H1 (cell line): ENCODE results near the gene CTNS. TPM values are rescaled to one million over a fixed set of nuclear protein-coding genes. Genes with fewer than 3 reads are reported as not detected.

Experiments
- CTCF ChIA-PET: fragments of 300-600 bp; sonication (Branson Sonifier 250); formaldehyde crosslinking; loops from one replicate; lab custom pipeline; 2021; ENCODE audit not compliant: partially characterized antibody; lab: Charles Lee
- POLR2A ChIA-PET: fragments of 300-600 bp; sonication (Branson Sonifier 250); formaldehyde crosslinking; loops from one replicate; lab custom pipeline; 2021; ENCODE audit warnings: inconsistent platforms; ENCODE audit not compliant: partially characterized antibody; lab: Charles Lee
- DNase-seq, 2 experiments: peaks; one replicate each; pipeline versions ENCODE4 v3.0.0 to v3.0.0-alpha.2; 2010 to 2022; ENCODE audit warnings: low spot score in 2 of 2, low read depth in 1 of 2, mixed read lengths in 1 of 2
- FAIRE-seq: peaks from 2 replicates; lab custom pipeline; 2011; peaks lifted over from hg19 to GRCh38; lab: Jason Lieb, UNC
- H2AFZ ChIP-seq: 2 replicates; pipeline ENCODE4 v1.8.1; 2012; ENCODE audit warnings: low read length, inconsistent platforms
- H2AK5ac ChIP-seq: 2 replicates; pipeline ENCODE4 v1.6.1; 2013; ENCODE audit warnings: low read depth, low read length
- H2BK120ac ChIP-seq: replicated peaks from 2 replicates; pipeline ENCODE3; 2013; ENCODE audit warnings: low read depth, low read length, inconsistent platforms
- H2BK12ac ChIP-seq: 2 replicates; pipeline ENCODE4 v1.6.1; 2013; ENCODE audit warnings: low read depth, low read length
- H2BK15ac ChIP-seq: 2 replicates; pipeline ENCODE4 v1.6.1; 2013; ENCODE audit warnings: low read length
- H2BK20ac ChIP-seq: 2 replicates; pipeline ENCODE4 v1.6.1; 2013; ENCODE audit warnings: low read length
- H2BK5ac ChIP-seq: 2 replicates; pipeline ENCODE4 v1.6.1; 2013; ENCODE audit warnings: low read depth, low read length
- H3K14ac ChIP-seq: 2 replicates; pipeline ENCODE4 v1.6.1; 2013; ENCODE audit warnings: inconsistent platforms; ENCODE audit not compliant: insufficient read length
- H3K18ac ChIP-seq: 2 replicates; pipeline ENCODE4 v1.6.1; 2013; ENCODE audit warnings: low read length; ENCODE audit errors: extremely low read depth
- H3K23ac ChIP-seq: 2 replicates; pipeline ENCODE4 v1.6.1; 2013; ENCODE audit warnings: inconsistent platforms; ENCODE audit not compliant: insufficient read length
- H3K23me2 ChIP-seq: 2 replicates; pipeline ENCODE4 v1.6.1; 2013; ENCODE audit warnings: low read depth, low read length
- H3K27ac ChIP-seq: 2 replicates; pipeline ENCODE4 v1.6.1; 2011; ENCODE audit warnings: low read depth, low read length, inconsistent platforms
- H3K27me3 ChIP-seq, 4 experiments: replicated peaks in 1 of 4; 1 replicate in 1 of 4; 2 replicates in 3 of 4; pipeline versions ENCODE4 v1.6.1 to v1.8.1; 2011 to 2013; ENCODE audit warnings: low read length in 3 of 4, mild to moderate bottlenecking in 3 of 4, inconsistent platforms in 2 of 4, mixed read lengths in 2 of 4, moderate library complexity in 1 of 4; ENCODE audit not compliant: control insufficient read depth in 3 of 4, insufficient read depth in 3 of 4; ENCODE audit errors: extremely low read depth in 1 of 4
- H3K36me3 ChIP-seq, 4 experiments: 2 replicates each; pipeline versions ENCODE4 v1.6.1 to v1.8.1; 2011 to 2013; ENCODE audit warnings: mild to moderate bottlenecking in 4 of 4, low read length in 3 of 4, moderate library complexity in 2 of 4, control low read depth in 1 of 4, inconsistent platforms in 1 of 4; ENCODE audit not compliant: insufficient read depth in 4 of 4, control insufficient read depth in 2 of 4
- H3K4ac ChIP-seq: replicated peaks from 2 replicates; pipeline ENCODE3; 2013; ENCODE audit warnings: low read length, low read depth, mixed read lengths, inconsistent platforms; ENCODE audit not compliant: insufficient read length
- H3K4me1 ChIP-seq, 4 experiments: replicated peaks in 1 of 4; 1 replicate in 1 of 4; 2 replicates in 3 of 4; pipeline versions ENCODE4 v1.6.1 to v1.8.1; 2011 to 2013; ENCODE audit warnings: low read length in 3 of 4, inconsistent platforms in 2 of 4, mixed read lengths in 1 of 4; ENCODE audit not compliant: insufficient read depth in 4 of 4, control insufficient read depth in 3 of 4
- H3K4me2 ChIP-seq, 2 experiments: 2 replicates each; pipeline versions ENCODE4 v1.6.1 to v1.8.1; 2011 to 2013; ENCODE audit warnings: low read depth in 2 of 2, low read length in 2 of 2, control low read depth in 1 of 2, inconsistent platforms in 1 of 2, mild to moderate bottlenecking in 1 of 2; ENCODE audit not compliant: insufficient read depth in 1 of 2
- H3K4me3 ChIP-seq, 4 experiments: fragments of 200-600, 300-600 bp in 1 of 4; sonication (generic), shearing (Covaris generic), sonication (Bioruptor Twin) in 1 of 4; 2 replicates each; pipeline versions ENCODE4 v1.5.1 to v1.8.1; 2011 to 2016; ENCODE audit warnings: low read length in 4 of 4, low read depth in 3 of 4, control low read depth in 2 of 4, inconsistent platforms in 2 of 4, mild to moderate bottlenecking in 2 of 4, mixed read lengths in 1 of 4, moderate library complexity in 1 of 4; ENCODE audit not compliant: insufficient read depth in 2 of 4; ENCODE audit errors: extremely low read depth in 1 of 4
- H3K56ac ChIP-seq: replicated peaks from 2 replicates; pipeline ENCODE3; 2013; ENCODE audit warnings: low read depth, mild to moderate bottlenecking, mixed read lengths, low read length, inconsistent platforms; ENCODE audit not compliant: insufficient read length
- H3K79me1 ChIP-seq: 2 replicates; pipeline ENCODE4 v1.6.1; 2013; ENCODE audit warnings: low read depth, low read length, control low read depth
- H3K79me2 ChIP-seq, 2 experiments: 2 replicates each; pipeline versions ENCODE4 v1.6.1 to v1.8.1; 2012 to 2013; ENCODE audit warnings: low read length in 2 of 2, mild to moderate bottlenecking in 2 of 2, inconsistent platforms in 1 of 2; ENCODE audit not compliant: insufficient read depth in 2 of 2, control insufficient read depth in 1 of 2
- H3K9ac ChIP-seq, 4 experiments: replicated peaks in 1 of 4; 1 replicate in 1 of 4; 2 replicates in 3 of 4; pipeline versions ENCODE4 v1.6.1 to v1.8.1; 2011 to 2013; ENCODE audit warnings: low read depth in 3 of 4, low read length in 3 of 4, control low read depth in 2 of 4, mild to moderate bottlenecking in 2 of 4, moderate library complexity in 2 of 4, inconsistent platforms in 1 of 4; ENCODE audit errors: extremely low read depth in 1 of 4
- H3K9me3 ChIP-seq, 2 experiments: 2 replicates each; pipeline versions ENCODE4 v1.6.1 to v1.8.1; 2012 to 2013; ENCODE audit warnings: mild to moderate bottlenecking in 2 of 2, moderate library complexity in 2 of 2, control low read depth in 1 of 2, inconsistent platforms in 1 of 2, low read depth in 1 of 2, low read length in 1 of 2, mixed read lengths in 1 of 2; ENCODE audit not compliant: insufficient read depth in 2 of 2
- H4K20me1 ChIP-seq, 2 experiments: replicated peaks in 1 of 2; 2 replicates each; pipeline versions ENCODE3 to v1.8.1; 2011 to 2013; ENCODE audit warnings: inconsistent platforms in 2 of 2, low read length in 2 of 2, mild to moderate bottlenecking in 1 of 2; ENCODE audit not compliant: insufficient read depth in 2 of 2, control insufficient read depth in 1 of 2
- H4K5ac ChIP-seq: 2 replicates; pipeline ENCODE4 v1.6.1; 2013; ENCODE audit warnings: low read length, low read depth, mixed read lengths, inconsistent platforms; ENCODE audit not compliant: insufficient read length
- H4K8ac ChIP-seq: 2 replicates; pipeline ENCODE4 v1.8.0; 2013; ENCODE audit warnings: mild to moderate bottlenecking, moderate library complexity, low read length, inconsistent platforms; ENCODE audit not compliant: insufficient read depth; ENCODE audit errors: extremely low read depth
- H4K91ac ChIP-seq: replicated peaks from 2 replicates; pipeline ENCODE3; 2013; ENCODE audit warnings: low read length, mixed read lengths, inconsistent platforms; ENCODE audit not compliant: insufficient read length
- ATF3 ChIP-seq: IDR thresholded peaks from 2 replicates; pipeline ENCODE4 v1.6.1; 2011; ENCODE audit warnings: low read depth, mild to moderate bottlenecking, low read length; ENCODE audit not compliant: insufficient read depth
- EZH2 ChIP-seq: fragments of 200-600 bp; sonication (generic); IDR thresholded peaks from 2 replicates; pipeline ENCODE4 v1.7.1; 2012; ENCODE audit warnings: low read depth, mild to moderate bottlenecking, moderate library complexity, low read length, inconsistent platforms; ENCODE audit not compliant: severe bottlenecking
- GABPA ChIP-seq: IDR thresholded peaks from 2 replicates; pipeline ENCODE4 v1.6.1; 2011; ENCODE audit warnings: mild to moderate bottlenecking, low read length, moderate library complexity, borderline replicate concordance; ENCODE audit not compliant: insufficient read depth
- HDAC2 ChIP-seq, 2 experiments: fragments of 300-600 bp in 1 of 2; sonication (generic) in 1 of 2; IDR thresholded peaks; 2 replicates each; pipeline ENCODE4 v1.6.1; 2011 to 2012; ENCODE audit warnings: low read depth in 2 of 2, low read length in 2 of 2, mild to moderate bottlenecking in 2 of 2, moderate library complexity in 2 of 2, borderline replicate concordance in 1 of 2, inconsistent platforms in 1 of 2
- JUND ChIP-seq: IDR thresholded peaks from 2 replicates; pipeline ENCODE4 v1.6.1; 2011; ENCODE audit warnings: mild to moderate bottlenecking, improper control_type of control experiment, low read length
- RFX5 ChIP-seq: IDR thresholded peaks from 2 replicates; pipeline ENCODE4 v1.6.1; 2011; ENCODE audit warnings: low read depth, low read length, improper control_type of control experiment, borderline replicate concordance
- SAP30 ChIP-seq: fragments of 300-600 bp; sonication (generic); IDR thresholded peaks from 2 replicates; pipeline ENCODE4 v1.7.1; 2012; ENCODE audit warnings: low read length, moderate library complexity, mild to moderate bottlenecking, inconsistent platforms; ENCODE audit not compliant: insufficient read depth, insufficient replicate concordance
- SIRT6 ChIP-seq: IDR thresholded peaks from one replicate; pipeline ENCODE4 v1.7.1; 2012; ENCODE audit warnings: low read length, inconsistent platforms
- SRF ChIP-seq: IDR thresholded peaks from 2 replicates; pipeline ENCODE4 v1.6.1; 2011; ENCODE audit warnings: mild to moderate bottlenecking, low read depth, low read length, moderate library complexity
- TAF1 ChIP-seq: IDR thresholded peaks from 2 replicates; pipeline ENCODE4 v1.6.1; 2011; ENCODE audit warnings: mild to moderate bottlenecking, low read depth, low read length
- WGBS, 2 experiments: shearing (Covaris generic) in 1 of 2; methylation state at CpG; one replicate each; pipeline versions ENCODE4 v1.1.6 to v1.1.7; 2013 to 2015; ENCODE audit warnings: low lambda C conversion rate in 2 of 2, mixed read lengths in 2 of 2, inconsistent platforms in 1 of 2, low coverage in 1 of 2, missing lambda C conversion rate in 1 of 2; ENCODE audit not compliant: insufficient replicate concordance in 2 of 2, insufficient coverage in 1 of 2, insufficient read length in 1 of 2; ENCODE audit errors: extremely low coverage in 1 of 2, missing lambda C conversion rate in 1 of 2; 5-methylcytosine and 5-hydroxymethylcytosine counted together
- polyA plus RNA-seq, 7 experiments: library from polyadenylated mRNA; depleted of rRNA in 3 of 7; stranded (reverse) in 5 of 7; unstranded in 2 of 7; fragments of >200 nt in 5 of 7; fragments of 200-250 nt in 2 of 7; gene quantifications; 1 replicate in 5 of 7; 2 replicates in 1 of 7; 4 replicates in 1 of 7; pipeline versions ENCODE4 v1.2.1 to v1.2.3, GENCODE V29; 2011 to 2013; ENCODE audit warnings: missing spikeins in 2 of 7, mixed read lengths in 2 of 7
- total RNA-seq: library from RNA; stranded (reverse); fragmentation: NEBNext Ultra II Directional; extraction: Animal tissue kit (Norgen Biotek cat#: 25700); gene quantifications from 2 replicates; pipeline ENCODE4 v1.2.1, GENCODE V29; 2021

Gene CTNS
- total and polyA plus RNA-seq, 2 of the 8 experiments (the other 6 are each of a cell fraction or from before 2014, with no cell fraction given) = 11.6 to 12.9 TPM

- H3K23me2 ChIP-seq = peaks cover 6% of the 10 kb centered on the region; the same call in 1 of the 2 replicates
- H3K27ac ChIP-seq = no peak overlapping the region
- no peak overlapping the region for H3K23ac ChIP-seq
- H2BK120ac ChIP-seq = no peak overlapping the region
- H3K4ac ChIP-seq = no peak overlapping the region
- no peak overlapping the region; the same call in 1 of the 2 replicates for H2BK5ac ChIP-seq
- no peak overlapping the region for H4K8ac ChIP-seq
- peaks cover 0 to 8% (median 4%) of the 10 kb centered on the region in 4 experiments; a peak in 3 of 7 replicates for H3K4me1 ChIP-seq
- H4K91ac ChIP-seq = no peak overlapping the region
- peaks cover 0 to 5% of the 10 kb centered on the region in 2 experiments for H4K20me1 ChIP-seq
- no peaks in the 10 kb centered on the region; the same call in 1 of the 2 replicates for H3K79me1 ChIP-seq
- no peak overlapping the region for H2BK12ac ChIP-seq
- peaks cover 3 to 8% (median 3%) of the 10 kb centered on the region in 4 experiments; a peak in 5 of 8 replicates for H3K36me3 ChIP-seq
- H3K9me3 ChIP-seq = no peaks in the 10 kb centered on the region
- WGBS, 2 experiments = 72% methylated on average over 3 of the region's 3 CpGs; no CpG with 5 or more reads in 1 of the 2 experiments
- FAIRE-seq (no peak), DNase-seq (no peak)
- ChIA-PET POLR2A (interaction anchor here (1.2 to 1.9 kb wide), 6 partner anchors 10 to 27 kb away, joined by 3 to 6 read pairs (median 6); partner anchors contain the start of genes EMC6 and TAX1BP3), CTCF (interaction anchor here (1.1 kb wide), 1 partner anchor 603 kb away, joined by 3 read pairs; no protein-coding TSS in a partner anchor)
- no peak overlapping the region for H2AK5ac ChIP-seq
- H3K79me2 ChIP-seq = no peaks in the 10 kb centered on the region; a peak in 1 of 4 replicates
- no peak overlapping the region for H2BK15ac ChIP-seq
- H3K9ac ChIP-seq = 0 out of 7 replicates have a peak overlapping the region, but pooled peaks of 1 of the 4 experiments have one; percentile 10
- H3K27me3 ChIP-seq = no peaks in the 10 kb centered on the region
- H3K14ac ChIP-seq = no peak overlapping the region
- H3K56ac ChIP-seq = no peak overlapping the region
- no peak overlapping the region for H3K4me3 ChIP-seq
- H2AFZ ChIP-seq = no peak overlapping the region
- H3K4me2 ChIP-seq = peak overlapping the region; percentile 11 to 53; a peak in 2 of 4 replicates
- no peak overlapping the region for H2BK20ac ChIP-seq
- no peak overlapping the region for H3K18ac ChIP-seq
- H4K5ac ChIP-seq = no peak overlapping the region
- TF ChIP-seq SRF (no peak), EZH2 (no peak), SIRT6 (no peak), GABPA (no peak), ATF3 (no peak), SAP30 (no peak), RFX5 (no peak), JUND (no peak), TAF1 (no peak), HDAC2 (IDR thresholded peaks at IDR 0.05; ENCODE audit: borderline replicate concordance in 1 of 2, low read depth in 2 of 2, low read length in 2 of 2) (no peak)
Measured at GRCh38 chr17:3641014-3641413, 4.5 kb downstream of the CTNS start.
